IMR-90 (cell line): Measurements from ENCODE around the gene ABCC8. TPM values are rescaled to one million over a fixed set of nuclear protein-coding genes. Genes with fewer than 3 reads are reported as not detected.

Experiments used
- ATAC-seq: fragments of 200-7000 bp; cut with Tn5 transposase; 2 replicates; pipeline ENCODE4 v1.9.1; 2020; ENCODE audit warnings: low read depth, mild to moderate bottlenecking, moderate library complexity
- BruUV-seq: library from RNA; stranded (reverse); fragments of 400-500 nt; replicated peaks from 2 replicates; lab custom pipeline; 2021; lab: Mats Ljungman, UMichigan
- CTCF ChIA-PET: fragments of 300-600 bp; formaldehyde crosslinking; extraction: SDS; loops from one replicate; lab custom pipeline; 2021; ENCODE audit warnings: antibody characterized with exemption; lab: Yijun Ruan, JAX
- POLR2A ChIA-PET: fragments of 300-600 bp; sonication (Branson Sonifier 250); formaldehyde crosslinking; loops from one replicate; lab custom pipeline; 2022; ENCODE audit warnings: antibody characterized with exemption; ENCODE audit not compliant: unreplicated experiment; lab: Charles Lee
- DNase-seq: peaks from one replicate; pipeline ENCODE4 v3.0.0; 2013
- H2AFZ ChIP-seq: replicated peaks from 2 replicates; pipeline ENCODE3; 2013; ENCODE audit warnings: low read length, mild to moderate bottlenecking; ENCODE audit not compliant: poor library complexity
- H2AK5ac ChIP-seq: 2 replicates; pipeline ENCODE4 v1.6.1; 2013; ENCODE audit warnings: low read depth, low read length, inconsistent platforms
- H2AK9ac ChIP-seq: replicated peaks from 2 replicates; pipeline ENCODE3; 2013; ENCODE audit warnings: mild to moderate bottlenecking, low read depth, low read length, moderate library complexity; ENCODE audit not compliant: poor library complexity
- H2BK120ac ChIP-seq: 2 replicates; pipeline ENCODE4 v1.6.1; 2013; ENCODE audit warnings: low read depth, low read length, inconsistent platforms
- H2BK15ac ChIP-seq: 3 replicates; pipeline ENCODE4 v1.6.1; 2013; ENCODE audit warnings: low read depth, low read length, inconsistent platforms
- H2BK20ac ChIP-seq: 2 replicates; pipeline ENCODE4 v1.6.1; 2013; ENCODE audit warnings: low read depth, mild to moderate bottlenecking, inconsistent platforms, low read length, moderate library complexity
- H2BK5ac ChIP-seq: 2 replicates; pipeline ENCODE4 v1.6.1; 2013; ENCODE audit warnings: mild to moderate bottlenecking, low read depth, low read length, inconsistent platforms; ENCODE audit not compliant: poor library complexity, severe bottlenecking
- H3K14ac ChIP-seq: replicated peaks from 2 replicates; pipeline ENCODE4 v1.6.1; 2013; ENCODE audit warnings: low read depth, low read length, inconsistent platforms
- H3K18ac ChIP-seq: 2 replicates; pipeline ENCODE4 v1.6.1; 2013; ENCODE audit warnings: low read depth, low read length, control low read depth
- H3K23ac ChIP-seq: 2 replicates; pipeline ENCODE4 v1.6.1; 2013; ENCODE audit warnings: low read depth, low read length, inconsistent platforms
- H3K27ac ChIP-seq: 2 replicates; pipeline ENCODE4 v1.5.1; 2013; ENCODE audit warnings: mild to moderate bottlenecking, control low read depth, low read length; ENCODE audit not compliant: insufficient read depth
- H3K27me3 ChIP-seq: 2 replicates; pipeline ENCODE4 v1.6.1; 2013; ENCODE audit warnings: low read length; ENCODE audit not compliant: control insufficient read depth, insufficient read depth
- H3K36me3 ChIP-seq: 2 replicates; pipeline ENCODE4 v1.6.1; 2013; ENCODE audit warnings: low read length, mixed read lengths; ENCODE audit not compliant: control insufficient read depth, insufficient read depth
- H3K4ac ChIP-seq: 2 replicates; pipeline ENCODE4 v1.6.1; 2013; ENCODE audit warnings: low read depth, low read length, inconsistent platforms
- H3K4me1 ChIP-seq: 2 replicates; pipeline ENCODE4 v1.6.1; 2013; ENCODE audit warnings: low read length, mixed read lengths; ENCODE audit not compliant: control insufficient read depth, insufficient read depth
- H3K4me2 ChIP-seq: 2 replicates; pipeline ENCODE4 v1.6.1; 2013; ENCODE audit warnings: low read depth, mild to moderate bottlenecking, control low read depth, low read length, moderate library complexity
- H3K4me3 ChIP-seq: 2 replicates; pipeline ENCODE4 v1.5.1; 2013; ENCODE audit warnings: low read depth, mild to moderate bottlenecking, control low read depth, low read length, moderate library complexity; ENCODE audit not compliant: insufficient read depth
- H3K56ac ChIP-seq: 2 replicates; pipeline ENCODE4 v1.6.1; 2013; ENCODE audit warnings: low read length, inconsistent platforms; ENCODE audit not compliant: insufficient read depth; ENCODE audit errors: extremely low read depth
- H3K79me1 ChIP-seq, 2 experiments: 2 replicates each; pipeline ENCODE4 v1.6.1; 2013; ENCODE audit warnings: low read length in 2 of 2, inconsistent platforms in 1 of 2, low read depth in 1 of 2
- H3K9ac ChIP-seq: 2 replicates; pipeline ENCODE4 v1.6.1; 2013; ENCODE audit warnings: low read depth, low read length, control low read depth
- H3K9me1 ChIP-seq: 2 replicates; pipeline ENCODE4 v1.6.1; 2013; ENCODE audit warnings: low read length, inconsistent platforms; ENCODE audit not compliant: insufficient read depth
- H3K9me3 ChIP-seq: 2 replicates; pipeline ENCODE4 v1.6.1; 2013; ENCODE audit warnings: low read length; ENCODE audit not compliant: control insufficient read depth, insufficient read depth
- H4K20me1 ChIP-seq: 2 replicates; pipeline ENCODE4 v1.6.1; 2013; ENCODE audit warnings: low read length, inconsistent platforms; ENCODE audit not compliant: insufficient read depth
- H4K5ac ChIP-seq: 2 replicates; pipeline ENCODE4 v1.6.1; 2013; ENCODE audit warnings: mild to moderate bottlenecking, low read depth, low read length, control low read depth
- H4K8ac ChIP-seq, 2 experiments: 2 replicates each; pipeline ENCODE4 v1.6.1; 2013; ENCODE audit warnings: low read depth in 2 of 2, low read length in 2 of 2, control low read depth in 1 of 2, inconsistent platforms in 1 of 2
- H4K91ac ChIP-seq: 2 replicates; pipeline ENCODE4 v1.6.1; 2013; ENCODE audit warnings: low read depth, low read length, inconsistent platforms; ENCODE audit not compliant: insufficient read depth
- BHLHE40 ChIP-seq: fragments of 150-350 bp; IDR thresholded peaks from 2 replicates; pipeline ENCODE4 v1.6.1; 2016; ENCODE audit warnings: mild to moderate bottlenecking, low read depth, low read length
- CEBPB ChIP-seq: IDR thresholded peaks from 2 replicates; pipeline ENCODE4 v1.6.1; 2012; ENCODE audit warnings: low read depth, low read length, improper control_type of control experiment
- CHD1 ChIP-seq: IDR thresholded peaks from 2 replicates; pipeline ENCODE4 v1.6.1; 2012; ENCODE audit warnings: low read depth, low read length, improper control_type of control experiment
- CTCF ChIP-seq: conservative IDR thresholded peaks from 2 replicates; pipeline ENCODE4 v1.5.1; 2012; ENCODE audit warnings: mild to moderate bottlenecking, low read depth, low read length, improper control_type of control experiment
- ELK1 ChIP-seq: fragments of 150-350 bp; IDR thresholded peaks from 2 replicates; pipeline ENCODE4 v1.6.1; 2016; ENCODE audit warnings: low read depth, mild to moderate bottlenecking, low read length, moderate library complexity, borderline replicate concordance
- FOS ChIP-seq: fragments of 150-350 bp; IDR thresholded peaks from 2 replicates; pipeline ENCODE4 v1.6.1; 2016; ENCODE audit warnings: low read depth, low read length
- MAFK ChIP-seq: IDR thresholded peaks from 2 replicates; pipeline ENCODE4 v1.6.1; 2012; ENCODE audit warnings: low read depth, low read length, improper control_type of control experiment
- MXI1 ChIP-seq: IDR thresholded peaks from 2 replicates; pipeline ENCODE4 v1.6.1; 2012; ENCODE audit warnings: low read depth, mild to moderate bottlenecking, low read length, moderate library complexity, borderline replicate concordance
- NFE2L2 ChIP-seq: fragments of 150-350 bp; IDR thresholded peaks from 2 replicates; pipeline ENCODE4 v1.6.1; 2016; ENCODE audit warnings: low read depth, mild to moderate bottlenecking, low read length
- POLR2A ChIP-seq: IDR thresholded peaks from 2 replicates; pipeline ENCODE4 v1.6.1; 2012; ENCODE audit warnings: mild to moderate bottlenecking, low read depth, low read length
- RAD21 ChIP-seq: IDR thresholded peaks from 2 replicates; pipeline ENCODE4 v1.6.1; 2012; ENCODE audit warnings: low read length, improper control_type of control experiment
- RFX5 ChIP-seq: IDR thresholded peaks from 2 replicates; pipeline ENCODE4 v1.8.0; 2012; ENCODE audit warnings: low read depth, mild to moderate bottlenecking, low read length, moderate library complexity
- SMC3 ChIP-seq: fragments of 150-350 bp; IDR thresholded peaks from 2 replicates; pipeline ENCODE4 v1.6.1; 2016; ENCODE audit warnings: low read depth, mild to moderate bottlenecking, antibody characterized with exemption, low read length, moderate library complexity
- WGBS, 2 experiments: methylation state at CpG; one replicate each; pipeline versions ENCODE4 v1.1.5 to v1.1.7; 2013; ENCODE audit warnings: missing lambda C conversion rate in 2 of 2; ENCODE audit not compliant: insufficient read length in 1 of 2; ENCODE audit errors: extremely low coverage in 2 of 2; 5-methylcytosine and 5-hydroxymethylcytosine counted together
- dilution Hi-C: fragments of 300-500 bp; cut with HindIII; formaldehyde crosslinking; loops from one replicate; pipeline ENCODE4 v1.14.3; 2018; ENCODE audit warnings: low sequenced_read_pairs; ENCODE audit not compliant: unreplicated experiment
- in situ Hi-C: fragments of 300-500 bp; cut with MboI; formaldehyde crosslinking; loops from 3 replicates; pipeline ENCODE4 v1.14.3; 2019; ENCODE audit warnings: low sequenced_read_pairs, inconsistent platforms, mixed read lengths
- intact Hi-C: fragments of 100-400 bp; cut with micrococcal nuclease; formaldehyde crosslinking; loops from 2 replicates; pipeline ENCODE4 v1.10.0; 2022
- polyA plus RNA-seq, 3 experiments: library from polyadenylated mRNA; depleted of rRNA; stranded (reverse); fragments of >200 nt; gene quantifications; 2 replicates each; pipeline ENCODE4 v1.2.3, GENCODE V29; 2012; ENCODE audit warnings: low replicate concordance in 1 of 3
- total RNA-seq: library from RNA; depleted of rRNA; stranded (reverse); fragments of >200 nt; gene quantifications from 2 replicates; pipeline ENCODE4 v1.2.3, GENCODE V29; 2012

The ABCC8 gene
- total and polyA plus RNA-seq, 2 of the 4 experiments (the other 2 are of a cell fraction), result not detected

GRCh38 chr11:17468122-17468521 is 8.5 kb downstream of the ABCC8 start:
- in situ Hi-C loops, result no loop called here
- Histone ChIP-seq H3K9me3 (no peaks in the 10 kb centered on the region), H3K56ac (no peak overlapping the region), H4K20me1 (no peaks in the 10 kb centered on the region), H3K79me1 (no peaks in the 10 kb centered on the region), H2AK5ac (no peak overlapping the region), H2BK5ac (no peak overlapping the region), H3K27ac (no peak overlapping the region), H4K8ac (no peak overlapping the region), H3K14ac (no peak overlapping the region), H3K23ac (no peak overlapping the region), H4K91ac (no peak overlapping the region), H3K4me3 (no peak overlapping the region), H2BK120ac (no peak overlapping the region), H3K4me2 (no peak overlapping the region), H2BK20ac (no peak overlapping the region), H3K9me1 (no peaks in the 10 kb centered on the region), H2BK15ac (no peak overlapping the region), H3K4me1 (no peaks in the 10 kb centered on the region), H3K27me3 (no peaks in the 10 kb centered on the region; the same call in 1 of the 2 replicates), H3K4ac (no peak overlapping the region), H3K9ac (no peak overlapping the region), H4K5ac (no peak overlapping the region), H2AFZ (no peak overlapping the region), H3K36me3 (no peaks in the 10 kb centered on the region), H3K18ac (no peak overlapping the region), H2AK9ac (no peak overlapping the region)
- no peak for TF ChIP-seq BHLHE40
- no peak for TF ChIP-seq ELK1
- no peak for TF ChIP-seq CEBPB
- TF ChIP-seq POLR2A, result no peak
- no peak for TF ChIP-seq MXI1
- TF ChIP-seq RAD21, result no peak
- TF ChIP-seq RFX5, result no peak
- TF ChIP-seq NFE2L2, result no peak
- no peak for TF ChIP-seq CTCF
- no peak for TF ChIP-seq SMC3
- TF ChIP-seq CHD1, result no peak
- no peak for TF ChIP-seq FOS
- TF ChIP-seq MAFK, result no peak
- CTCF ChIA-PET, result no interaction called here
- ATAC-seq (no peak), DNase-seq (no peak)
- dilution Hi-C loops, result no loop called here
- no TSS peak for BruUV-seq
- intact Hi-C loops, result no loop called here
- WGBS, 2 experiments, result no CpG with 5 or more reads among the region's 4 CpGs
- POLR2A ChIA-PET, result no interaction called here
